H1 (cell line): ENCODE results near the gene FAM83C. TPM values are rescaled to one million over a fixed set of nuclear protein-coding genes. Genes with fewer than 3 reads are reported as not detected.

ENCODE experiments used
- CTCF ChIA-PET: fragments of 300-600 bp; sonication (Branson Sonifier 250); formaldehyde crosslinking; loops from one replicate; lab custom pipeline; 2021; ENCODE audit not compliant: partially characterized antibody; lab: Charles Lee
- POLR2A ChIA-PET: fragments of 300-600 bp; sonication (Branson Sonifier 250); formaldehyde crosslinking; loops from one replicate; lab custom pipeline; 2021; ENCODE audit warnings: inconsistent platforms; ENCODE audit not compliant: partially characterized antibody; lab: Charles Lee
- DNase-seq, 2 experiments: peaks; one replicate each; pipeline versions ENCODE4 v3.0.0 to v3.0.0-alpha.2; 2010 to 2022; ENCODE audit warnings: low spot score in 2 of 2, low read depth in 1 of 2, mixed read lengths in 1 of 2
- FAIRE-seq: peaks from 2 replicates; lab custom pipeline; 2011; peaks lifted over from hg19 to GRCh38; lab: Jason Lieb, UNC
- H2AFZ ChIP-seq: 2 replicates; pipeline ENCODE4 v1.8.1; 2012; ENCODE audit warnings: low read length, inconsistent platforms
- H2AK5ac ChIP-seq: 2 replicates; pipeline ENCODE4 v1.6.1; 2013; ENCODE audit warnings: low read depth, low read length
- H2BK120ac ChIP-seq: replicated peaks from 2 replicates; pipeline ENCODE3; 2013; ENCODE audit warnings: low read depth, low read length, inconsistent platforms
- H2BK12ac ChIP-seq: 2 replicates; pipeline ENCODE4 v1.6.1; 2013; ENCODE audit warnings: low read depth, low read length
- H2BK15ac ChIP-seq: 2 replicates; pipeline ENCODE4 v1.6.1; 2013; ENCODE audit warnings: low read length
- H2BK20ac ChIP-seq: 2 replicates; pipeline ENCODE4 v1.6.1; 2013; ENCODE audit warnings: low read length
- H2BK5ac ChIP-seq: 2 replicates; pipeline ENCODE4 v1.6.1; 2013; ENCODE audit warnings: low read depth, low read length
- H3K14ac ChIP-seq: 2 replicates; pipeline ENCODE4 v1.6.1; 2013; ENCODE audit warnings: inconsistent platforms; ENCODE audit not compliant: insufficient read length
- H3K18ac ChIP-seq: 2 replicates; pipeline ENCODE4 v1.6.1; 2013; ENCODE audit warnings: low read length; ENCODE audit errors: extremely low read depth
- H3K23ac ChIP-seq: 2 replicates; pipeline ENCODE4 v1.6.1; 2013; ENCODE audit warnings: inconsistent platforms; ENCODE audit not compliant: insufficient read length
- H3K23me2 ChIP-seq: 2 replicates; pipeline ENCODE4 v1.6.1; 2013; ENCODE audit warnings: low read depth, low read length
- H3K27ac ChIP-seq: 2 replicates; pipeline ENCODE4 v1.6.1; 2011; ENCODE audit warnings: low read depth, low read length, inconsistent platforms
- H3K27me3 ChIP-seq, 4 experiments: replicated peaks in 1 of 4; 1 replicate in 1 of 4; 2 replicates in 3 of 4; pipeline versions ENCODE4 v1.6.1 to v1.8.1; 2011 to 2013; ENCODE audit warnings: low read length in 3 of 4, mild to moderate bottlenecking in 3 of 4, inconsistent platforms in 2 of 4, mixed read lengths in 2 of 4, moderate library complexity in 1 of 4; ENCODE audit not compliant: control insufficient read depth in 3 of 4, insufficient read depth in 3 of 4; ENCODE audit errors: extremely low read depth in 1 of 4
- H3K36me3 ChIP-seq, 4 experiments: 2 replicates each; pipeline versions ENCODE4 v1.6.1 to v1.8.1; 2011 to 2013; ENCODE audit warnings: mild to moderate bottlenecking in 4 of 4, low read length in 3 of 4, moderate library complexity in 2 of 4, control low read depth in 1 of 4, inconsistent platforms in 1 of 4; ENCODE audit not compliant: insufficient read depth in 4 of 4, control insufficient read depth in 2 of 4
- H3K4ac ChIP-seq: replicated peaks from 2 replicates; pipeline ENCODE3; 2013; ENCODE audit warnings: low read length, low read depth, mixed read lengths, inconsistent platforms; ENCODE audit not compliant: insufficient read length
- H3K4me1 ChIP-seq, 4 experiments: replicated peaks in 1 of 4; 1 replicate in 1 of 4; 2 replicates in 3 of 4; pipeline versions ENCODE4 v1.6.1 to v1.8.1; 2011 to 2013; ENCODE audit warnings: low read length in 3 of 4, inconsistent platforms in 2 of 4, mixed read lengths in 1 of 4; ENCODE audit not compliant: insufficient read depth in 4 of 4, control insufficient read depth in 3 of 4
- H3K4me2 ChIP-seq, 2 experiments: 2 replicates each; pipeline versions ENCODE4 v1.6.1 to v1.8.1; 2011 to 2013; ENCODE audit warnings: low read depth in 2 of 2, low read length in 2 of 2, control low read depth in 1 of 2, inconsistent platforms in 1 of 2, mild to moderate bottlenecking in 1 of 2; ENCODE audit not compliant: insufficient read depth in 1 of 2
- H3K4me3 ChIP-seq, 4 experiments: fragments of 200-600, 300-600 bp in 1 of 4; sonication (generic), shearing (Covaris generic), sonication (Bioruptor Twin) in 1 of 4; 2 replicates each; pipeline versions ENCODE4 v1.5.1 to v1.8.1; 2011 to 2016; ENCODE audit warnings: low read length in 4 of 4, low read depth in 3 of 4, control low read depth in 2 of 4, inconsistent platforms in 2 of 4, mild to moderate bottlenecking in 2 of 4, mixed read lengths in 1 of 4, moderate library complexity in 1 of 4; ENCODE audit not compliant: insufficient read depth in 2 of 4; ENCODE audit errors: extremely low read depth in 1 of 4
- H3K56ac ChIP-seq: replicated peaks from 2 replicates; pipeline ENCODE3; 2013; ENCODE audit warnings: low read depth, mild to moderate bottlenecking, mixed read lengths, low read length, inconsistent platforms; ENCODE audit not compliant: insufficient read length
- H3K79me1 ChIP-seq: 2 replicates; pipeline ENCODE4 v1.6.1; 2013; ENCODE audit warnings: low read depth, low read length, control low read depth
- H3K79me2 ChIP-seq, 2 experiments: 2 replicates each; pipeline versions ENCODE4 v1.6.1 to v1.8.1; 2012 to 2013; ENCODE audit warnings: low read length in 2 of 2, mild to moderate bottlenecking in 2 of 2, inconsistent platforms in 1 of 2; ENCODE audit not compliant: insufficient read depth in 2 of 2, control insufficient read depth in 1 of 2
- H3K9ac ChIP-seq, 4 experiments: replicated peaks in 1 of 4; 1 replicate in 1 of 4; 2 replicates in 3 of 4; pipeline versions ENCODE4 v1.6.1 to v1.8.1; 2011 to 2013; ENCODE audit warnings: low read depth in 3 of 4, low read length in 3 of 4, control low read depth in 2 of 4, mild to moderate bottlenecking in 2 of 4, moderate library complexity in 2 of 4, inconsistent platforms in 1 of 4; ENCODE audit errors: extremely low read depth in 1 of 4
- H3K9me3 ChIP-seq, 2 experiments: 2 replicates each; pipeline versions ENCODE4 v1.6.1 to v1.8.1; 2012 to 2013; ENCODE audit warnings: mild to moderate bottlenecking in 2 of 2, moderate library complexity in 2 of 2, control low read depth in 1 of 2, inconsistent platforms in 1 of 2, low read depth in 1 of 2, low read length in 1 of 2, mixed read lengths in 1 of 2; ENCODE audit not compliant: insufficient read depth in 2 of 2
- H4K20me1 ChIP-seq, 2 experiments: replicated peaks in 1 of 2; 2 replicates each; pipeline versions ENCODE3 to v1.8.1; 2011 to 2013; ENCODE audit warnings: inconsistent platforms in 2 of 2, low read length in 2 of 2, mild to moderate bottlenecking in 1 of 2; ENCODE audit not compliant: insufficient read depth in 2 of 2, control insufficient read depth in 1 of 2
- H4K5ac ChIP-seq: 2 replicates; pipeline ENCODE4 v1.6.1; 2013; ENCODE audit warnings: low read length, low read depth, mixed read lengths, inconsistent platforms; ENCODE audit not compliant: insufficient read length
- H4K8ac ChIP-seq: 2 replicates; pipeline ENCODE4 v1.8.0; 2013; ENCODE audit warnings: mild to moderate bottlenecking, moderate library complexity, low read length, inconsistent platforms; ENCODE audit not compliant: insufficient read depth; ENCODE audit errors: extremely low read depth
- H4K91ac ChIP-seq: replicated peaks from 2 replicates; pipeline ENCODE3; 2013; ENCODE audit warnings: low read length, mixed read lengths, inconsistent platforms; ENCODE audit not compliant: insufficient read length
- CHD1 ChIP-seq: IDR thresholded peaks from 2 replicates; pipeline ENCODE4 v1.6.1; 2012; ENCODE audit warnings: low read depth, low read length, improper control_type of control experiment
- CREB1 ChIP-seq: IDR thresholded peaks from 2 replicates; pipeline ENCODE4 v1.6.1; 2012; ENCODE audit warnings: inconsistent platforms
- EGR1 ChIP-seq: IDR thresholded peaks from 2 replicates; pipeline ENCODE4 v1.6.1; 2011; ENCODE audit warnings: low read depth, low read length, borderline replicate concordance
- HDAC2 ChIP-seq, 2 experiments: fragments of 300-600 bp in 1 of 2; sonication (generic) in 1 of 2; IDR thresholded peaks; 2 replicates each; pipeline ENCODE4 v1.6.1; 2011 to 2012; ENCODE audit warnings: low read depth in 2 of 2, low read length in 2 of 2, mild to moderate bottlenecking in 2 of 2, moderate library complexity in 2 of 2, borderline replicate concordance in 1 of 2, inconsistent platforms in 1 of 2
- NANOG ChIP-seq: IDR thresholded peaks from 2 replicates; pipeline ENCODE4 v1.6.1; 2011; ENCODE audit warnings: low read length, low read depth, mild to moderate bottlenecking, inconsistent platforms; ENCODE audit not compliant: insufficient read depth, poor library complexity, severe bottlenecking
- NRF1 ChIP-seq: IDR thresholded peaks from 2 replicates; pipeline ENCODE4 v1.6.1; 2011; ENCODE audit warnings: mild to moderate bottlenecking, low read depth, low read length, improper control_type of control experiment
- PHF8 ChIP-seq: fragments of 200-600 bp; sonication (generic); conservative IDR thresholded peaks from 2 replicates; pipeline ENCODE4 v1.7.1; 2012; ENCODE audit warnings: low read depth, mild to moderate bottlenecking, inconsistent platforms, low read length, moderate library complexity
- POLR2A ChIP-seq, 2 experiments: IDR thresholded peaks; 1 replicate in 1 of 2; 2 replicates in 1 of 2; pipeline ENCODE4 v1.6.1; 2011; ENCODE audit warnings: low read depth in 2 of 2, low read length in 2 of 2, mild to moderate bottlenecking in 2 of 2; ENCODE audit errors: control extremely low read depth in 1 of 2
- POLR2AphosphoS5 ChIP-seq: IDR thresholded peaks from 2 replicates; pipeline ENCODE4 v1.6.1; 2011; ENCODE audit warnings: low read depth, low read length
- RFX5 ChIP-seq: IDR thresholded peaks from 2 replicates; pipeline ENCODE4 v1.6.1; 2011; ENCODE audit warnings: low read depth, low read length, improper control_type of control experiment, borderline replicate concordance
- SIRT6 ChIP-seq: IDR thresholded peaks from one replicate; pipeline ENCODE4 v1.7.1; 2012; ENCODE audit warnings: low read length, inconsistent platforms
- SP1 ChIP-seq: IDR thresholded peaks from 2 replicates; pipeline ENCODE4 v1.6.1; 2011; ENCODE audit warnings: low read depth, low read length
- SUZ12 ChIP-seq: fragments of 200-600 bp; sonication (generic); IDR thresholded peaks from 2 replicates; pipeline ENCODE4 v1.6.1; 2012; ENCODE audit warnings: mild to moderate bottlenecking, inconsistent platforms, low read length, moderate library complexity, mixed read lengths
- TAF1 ChIP-seq: IDR thresholded peaks from 2 replicates; pipeline ENCODE4 v1.6.1; 2011; ENCODE audit warnings: mild to moderate bottlenecking, low read depth, low read length
- WGBS, 2 experiments: shearing (Covaris generic) in 1 of 2; methylation state at CpG; one replicate each; pipeline versions ENCODE4 v1.1.6 to v1.1.7; 2013 to 2015; ENCODE audit warnings: low lambda C conversion rate in 2 of 2, mixed read lengths in 2 of 2, inconsistent platforms in 1 of 2, low coverage in 1 of 2, missing lambda C conversion rate in 1 of 2; ENCODE audit not compliant: insufficient replicate concordance in 2 of 2, insufficient coverage in 1 of 2, insufficient read length in 1 of 2; ENCODE audit errors: extremely low coverage in 1 of 2, missing lambda C conversion rate in 1 of 2; 5-methylcytosine and 5-hydroxymethylcytosine counted together
- polyA plus RNA-seq, 7 experiments: library from polyadenylated mRNA; depleted of rRNA in 3 of 7; stranded (reverse) in 5 of 7; unstranded in 2 of 7; fragments of >200 nt in 5 of 7; fragments of 200-250 nt in 2 of 7; gene quantifications; 1 replicate in 5 of 7; 2 replicates in 1 of 7; 4 replicates in 1 of 7; pipeline versions ENCODE4 v1.2.1 to v1.2.3, GENCODE V29; 2011 to 2013; ENCODE audit warnings: missing spikeins in 2 of 7, mixed read lengths in 2 of 7
- total RNA-seq: library from RNA; stranded (reverse); fragmentation: NEBNext Ultra II Directional; extraction: Animal tissue kit (Norgen Biotek cat#: 25700); gene quantifications from 2 replicates; pipeline ENCODE4 v1.2.1, GENCODE V29; 2021

FAM83C gene
- total and polyA plus RNA-seq, 2 of the 8 experiments (the other 6 are each of a cell fraction or from before 2014, with no cell fraction given), result not detected

- DNase-seq (no peak), FAIRE-seq (no peak)
- no peak overlapping the region for H3K27ac ChIP-seq
- H3K79me2 ChIP-seq, result no peaks in the 10 kb centered on the region
- H2AFZ ChIP-seq, result no peak overlapping the region
- no peaks in the 10 kb centered on the region for H3K36me3 ChIP-seq
- H3K56ac ChIP-seq, result no peak overlapping the region
- H2BK5ac ChIP-seq, result no peak overlapping the region
- WGBS, 2 experiments, result 89% methylated on average over 6 of the region's 6 CpGs; no CpG with 5 or more reads in 1 of the 2 experiments
- no peaks in the 10 kb centered on the region for H3K23me2 ChIP-seq
- H4K8ac ChIP-seq, result no peak overlapping the region
- H3K4me3 ChIP-seq, result no peak overlapping the region
- H3K27me3 ChIP-seq, result no peaks in the 10 kb centered on the region
- no peaks in the 10 kb centered on the region for H4K20me1 ChIP-seq
- H4K5ac ChIP-seq, result no peak overlapping the region
- no peak overlapping the region for H3K18ac ChIP-seq
- no peak for TF ChIP-seq TAF1
- TF ChIP-seq CREB1, result no peak
- TF ChIP-seq NRF1, result no peak
- TF ChIP-seq PHF8, result no peak
- no peak for TF ChIP-seq EGR1
- no peak for TF ChIP-seq HDAC2 (IDR thresholded peaks at IDR 0.05; ENCODE audit: borderline replicate concordance in 1 of 2, low read depth in 2 of 2, low read length in 2 of 2)
- TF ChIP-seq POLR2AphosphoS5, result no peak
- TF ChIP-seq NANOG, result no peak
- TF ChIP-seq SUZ12, result no peak
- no peak for TF ChIP-seq POLR2A (IDR thresholded peaks at IDR 0.05; ENCODE audit: control extremely low read depth in 1 of 2, low read depth in 2 of 2, low read length in 2 of 2)
- TF ChIP-seq CHD1, result no peak
- TF ChIP-seq SP1, result no peak
- TF ChIP-seq RFX5, result no peak
- no peak for TF ChIP-seq SIRT6
- H2BK12ac ChIP-seq, result no peak overlapping the region
- no peak overlapping the region for H2BK15ac ChIP-seq
- H3K9me3 ChIP-seq, result no peaks in the 10 kb centered on the region
- H3K4me1 ChIP-seq, result peaks cover 0 to 4% (median 2%) of the 10 kb centered on the region in 4 experiments; a peak in 2 of 7 replicates
- H3K79me1 ChIP-seq, result no peaks in the 10 kb centered on the region
- no peak overlapping the region for H4K91ac ChIP-seq
- no peak overlapping the region for H3K14ac ChIP-seq
- no peak overlapping the region for H2AK5ac ChIP-seq
- ChIA-PET CTCF (interaction anchor here (1.1 to 13.8 kb wide), 14 partner anchors 8 to 209 kb away, joined by 3 to 141 read pairs (median 10); partner anchors contain the start of genes EDEM2, EIF6, FAM83C and MMP24OS), POLR2A (interaction anchor here (1.1 to 2.3 kb wide), 6 partner anchors 21 to 150 kb away, joined by 3 to 11 read pairs (median 6); partner anchors contain the start of genes CEP250, EIF6 and MMP24OS)
- H3K4me2 ChIP-seq, result no peak overlapping the region
- H2BK120ac ChIP-seq, result no peak overlapping the region
- no peak overlapping the region for H3K4ac ChIP-seq
- H3K23ac ChIP-seq, result no peak overlapping the region
- no peak overlapping the region for H2BK20ac ChIP-seq
- no peak overlapping the region for H3K9ac ChIP-seq
These were observed 12.7 kb upstream of the FAM83C start for GRCh38 chr20:35304956-35305355.
